Measurements from ENCODE around the gene IGF2R.

IGF2R gene

GRCh38 chr6:159941286-159942113 is 27.4 kb upstream of the IGF2R start:
- FAIRE-seq (no peak), DNase-seq (ENCODE audit: insufficient read length, low spot score) (no peak)
- TF ChIP-seq POLR2A (IDR thresholded peaks at IDR 0.05; ENCODE audit: low read depth, low read length): no peak

- no peak for DNase-seq (ENCODE audit: insufficient read length, low spot score)
These were observed 25.7 kb upstream of the IGF2R start for GRCh38 chr6:159943101-159943632.

DNA sequence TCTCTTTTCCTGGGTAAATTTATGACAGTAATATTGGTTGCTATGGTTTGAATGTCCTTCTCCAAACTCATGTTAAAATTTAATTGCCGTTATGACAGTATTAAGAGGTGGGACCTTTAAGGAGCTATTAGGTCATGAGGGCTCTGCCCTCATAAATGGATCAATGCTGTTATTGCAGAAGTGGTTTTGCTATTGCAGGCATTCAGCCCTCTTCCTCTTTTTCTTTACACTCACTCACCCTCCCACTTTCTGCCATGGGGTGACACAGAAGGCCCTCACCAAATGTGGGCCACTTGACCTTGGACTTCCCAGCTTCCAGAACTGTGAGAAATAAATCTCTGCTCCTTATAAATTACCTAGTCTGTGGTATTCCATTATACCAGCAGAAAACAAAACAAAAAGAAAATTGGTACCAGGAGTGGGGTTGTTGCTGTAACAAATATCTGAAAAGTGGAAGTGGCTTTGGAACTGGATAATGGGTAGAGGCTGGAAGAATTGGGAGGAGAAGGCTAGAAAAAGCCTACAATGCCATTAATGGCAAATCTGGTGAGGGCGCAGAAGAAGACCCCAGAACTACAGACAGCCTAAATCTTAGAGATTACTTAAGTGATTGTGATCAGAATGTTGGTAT is 24.8 kb upstream of the IGF2R start:
- no peak for TF ChIP-seq POLR2A (IDR thresholded peaks at IDR 0.05; ENCODE audit: low read depth, low read length)
- DNase-seq (ENCODE audit: insufficient read length, low spot score) (no peak), FAIRE-seq (no peak)

More at GRCh38 chr6:159943101-159943632, 25.7 kb upstream of the IGF2R start:
- TF ChIP-seq POLR2A (IDR thresholded peaks at IDR 0.05; ENCODE audit: low read depth, low read length): no peak
- no peak for FAIRE-seq

- no peak for TF ChIP-seq POLR2A (IDR thresholded peaks at IDR 0.05; ENCODE audit: low read depth, low read length)
- no peak for DNase-seq (ENCODE audit: insufficient read length, low spot score)
- no peak for FAIRE-seq
These were observed 23.0 kb upstream of the IGF2R start for GRCh38 chr6:159945801-159946392.

DNA sequence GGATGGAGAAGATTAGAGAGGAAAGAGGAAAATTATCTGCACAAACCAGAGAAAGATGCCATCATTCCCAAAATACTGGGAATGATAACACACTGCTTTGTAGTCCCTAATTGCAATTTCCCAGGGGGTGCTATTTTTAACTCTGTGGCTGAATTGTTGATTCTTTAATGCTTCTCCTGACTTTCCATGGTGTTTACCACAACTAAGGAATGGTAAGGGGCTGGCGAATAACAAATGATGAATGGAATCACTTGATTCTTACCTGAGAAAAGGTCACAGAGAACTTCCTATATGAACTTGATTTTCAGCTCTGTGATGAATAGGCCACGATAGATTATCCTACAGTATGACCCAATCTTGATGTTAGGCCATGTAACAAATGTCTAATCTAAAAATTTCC is 22.0 kb upstream of the IGF2R start:
- TF ChIP-seq POLR2A (IDR thresholded peaks at IDR 0.05; ENCODE audit: low read depth, low read length): no peak
- FAIRE-seq: no peak
- no peak for DNase-seq (ENCODE audit: insufficient read length, low spot score)

- DNase-seq (ENCODE audit: insufficient read length, low spot score) (no peak), FAIRE-seq (no peak)
- TF ChIP-seq POLR2A (IDR thresholded peaks at IDR 0.05; ENCODE audit: low read depth, low read length): no peak
These were observed 20.7 kb upstream of the IGF2R start for GRCh38 chr6:159948199-159948598.

DNA sequence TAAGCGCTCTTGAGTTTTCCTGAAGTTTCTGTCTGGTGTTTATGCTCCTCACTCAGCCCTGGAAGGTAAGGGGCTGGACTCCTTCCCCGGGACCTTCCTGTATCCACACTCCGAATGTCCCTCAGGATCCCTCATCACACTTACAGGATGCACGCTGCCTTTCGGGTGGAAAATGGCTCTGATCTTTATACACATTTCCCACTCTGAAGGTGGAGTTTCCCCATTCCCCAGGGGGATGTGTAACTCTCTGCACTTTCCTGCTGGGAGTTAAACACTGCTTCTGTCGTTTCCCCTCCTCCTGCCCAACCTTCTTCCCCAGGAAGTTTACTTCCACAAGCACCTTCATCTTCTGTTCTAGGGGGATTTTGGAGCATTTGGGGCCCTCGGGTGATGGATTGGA is 17.1 kb upstream of the IGF2R start:
- FAIRE-seq (no peak), DNase-seq (ENCODE audit: insufficient read length, low spot score) (no peak)
- TF ChIP-seq POLR2A (IDR thresholded peaks at IDR 0.05; ENCODE audit: low read depth, low read length): no peak

- no peak for FAIRE-seq
- TF ChIP-seq POLR2A (IDR thresholded peaks at IDR 0.05; ENCODE audit: low read depth, low read length): no peak
- DNase-seq (ENCODE audit: insufficient read length, low spot score): no peak
These were observed 16.4 kb upstream of the IGF2R start for GRCh38 chr6:159952289-159953005.

DNA sequence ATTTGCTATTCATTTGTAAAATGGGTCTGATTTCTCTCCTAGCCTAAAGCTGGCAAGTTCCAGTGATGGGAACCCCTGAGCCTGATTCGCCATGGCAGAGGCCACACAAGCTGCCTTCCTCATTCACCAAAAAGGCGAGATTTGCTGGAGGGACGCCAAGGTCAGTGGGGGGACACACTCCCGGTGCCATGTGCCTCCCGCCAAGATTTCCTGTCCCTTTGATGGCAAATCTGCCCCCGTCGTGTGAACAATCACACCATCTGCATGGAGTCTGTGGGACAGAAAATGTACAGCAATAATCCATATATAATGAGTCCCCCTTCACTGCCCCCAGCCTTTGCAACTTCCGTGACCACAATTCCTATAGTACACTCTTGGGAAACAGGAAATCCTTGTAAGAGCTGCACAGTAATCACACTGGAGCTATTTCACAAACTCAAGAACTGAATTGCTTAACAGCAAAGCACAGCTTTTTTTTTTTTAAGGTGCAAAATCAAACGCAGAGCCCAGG is 15.7 kb upstream of the IGF2R start:
- TF ChIP-seq POLR2A (IDR thresholded peaks at IDR 0.05; ENCODE audit: low read depth, low read length): no peak
- DNase-seq (ENCODE audit: insufficient read length, low spot score) (no peak), FAIRE-seq (no peak)

GRCh38 chr6:159955945-159956361 is 12.9 kb upstream of the IGF2R start:
- no peak for DNase-seq (ENCODE audit: insufficient read length, low spot score)
- no peak for TF ChIP-seq POLR2A (IDR thresholded peaks at IDR 0.05; ENCODE audit: low read depth, low read length)
- no peak for FAIRE-seq

DNA sequence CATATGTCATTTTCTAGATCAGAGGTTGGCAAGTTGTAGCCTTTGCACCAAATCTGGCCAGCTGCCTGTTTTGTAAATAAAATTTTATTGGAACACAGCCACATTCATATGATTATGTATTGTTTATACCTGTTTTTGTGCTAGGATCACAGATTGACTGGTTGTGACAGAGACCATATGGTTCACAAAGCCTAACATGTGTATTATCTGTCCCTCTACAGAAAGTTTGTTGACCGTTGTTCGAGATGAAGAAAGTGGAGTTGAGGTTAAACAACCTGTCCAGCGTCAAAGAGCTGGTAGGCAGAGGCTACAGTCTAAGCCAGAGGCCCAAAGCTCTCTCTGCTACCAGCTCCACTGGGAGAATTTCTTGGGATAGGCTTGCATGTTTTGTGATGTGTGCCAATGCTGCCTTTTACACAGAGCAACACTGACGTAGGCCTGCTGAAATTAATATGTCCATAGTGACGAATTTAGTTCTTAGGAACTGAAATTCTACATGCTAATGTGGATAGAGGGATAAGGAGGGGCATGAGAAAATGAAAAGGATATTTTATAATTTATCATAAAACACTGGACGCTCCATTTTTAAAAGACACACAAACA is 11.7 kb upstream of the IGF2R start:
- FAIRE-seq (no peak), DNase-seq (ENCODE audit: insufficient read length, low spot score) (no peak)
- no peak for TF ChIP-seq POLR2A (IDR thresholded peaks at IDR 0.05; ENCODE audit: low read depth, low read length)

DNA sequence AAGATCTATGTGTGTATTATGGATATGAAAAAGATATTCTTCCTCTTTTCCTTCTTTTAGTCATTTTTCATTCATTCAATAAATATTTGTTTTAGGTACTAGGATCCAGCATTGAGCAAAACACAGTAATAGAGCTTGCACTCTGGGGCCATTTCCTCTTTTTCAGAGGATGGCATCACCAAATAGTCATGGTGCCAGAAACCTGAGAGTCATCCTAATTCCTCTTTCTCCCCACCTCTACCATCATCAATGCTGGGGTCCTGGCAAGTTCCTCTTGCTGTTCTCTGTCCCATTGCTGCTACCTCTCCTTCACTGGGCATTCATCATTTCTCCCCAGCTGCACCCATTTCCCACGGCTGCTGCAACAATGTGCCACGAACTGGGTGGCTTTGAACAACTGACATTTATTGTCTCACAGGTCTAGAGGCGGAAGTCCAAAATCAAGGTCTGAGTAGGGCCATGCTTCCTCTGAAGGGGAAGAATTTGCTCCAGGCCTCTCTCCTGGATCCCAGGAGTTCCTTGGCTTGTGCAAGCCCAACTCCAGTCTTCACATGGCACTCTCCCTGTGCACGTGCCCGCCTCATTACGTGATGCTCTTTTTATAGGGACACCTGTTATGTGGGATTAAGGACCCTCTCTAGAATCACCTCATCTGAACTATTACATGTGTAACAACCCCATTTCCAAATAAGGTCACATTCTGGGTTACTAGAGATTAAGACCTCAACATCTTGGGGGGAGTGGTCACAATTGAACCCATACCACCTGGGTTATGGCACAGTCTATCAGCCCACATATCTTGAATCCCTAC is 9.5 kb upstream of the IGF2R start:
- DNase-seq (ENCODE audit: insufficient read length, low spot score) (no peak), FAIRE-seq (no peak)
- TF ChIP-seq POLR2A (IDR thresholded peaks at IDR 0.05; ENCODE audit: low read depth, low read length): no peak

All from H54 (cell line).